ENCODE data around the gene SLC15A4. TPM values are rescaled to one million over a fixed set of nuclear protein-coding genes. Genes with fewer than 3 reads are reported as not detected.

SLC15A4 gene
- total RNA-seq, 2 experiments from 2014 or later = 26.4 to 26.8 TPM

- no peaks in the 10 kb centered on the region for H3K9me3 Mint-ChIP-seq
- CTCF ChIA-PET = interaction anchor here (0.8 kb wide), 1 partner anchor 21 kb away, joined by 5 read pairs; no protein-coding TSS in a partner anchor
- peaks cover 14% of the 10 kb centered on the region for H3K4me1 Mint-ChIP-seq (ENCODE audit: low read depth)
- no peak overlapping the region for H3K4me3 Mint-ChIP-seq
- ATAC-seq (no peak), DNase-seq (no peak)
- peaks cover 63% of the 10 kb centered on the region for H3K36me3 Mint-ChIP-seq (ENCODE audit: low read depth)
- H3K27me3 Mint-ChIP-seq = no peaks in the 10 kb centered on the region
- POLR2A ChIA-PET = interaction anchor here (0.6 to 2.1 kb wide), 2 partner anchors 19 to 113 kb away, joined by 3 to 6 read pairs; partner anchors contain the start of gene SLC15A4
- intact Hi-C loops (cut with micrococcal nuclease) = no loop called here
- no peak for TF ChIP-seq CTCF (IDR thresholded peaks at IDR 0.05)
- no peak overlapping the region for H3K27ac Mint-ChIP-seq
Measured at GRCh38 chr12:128804762-128805161, 19.0 kb downstream of the SLC15A4 start.

DNA sequence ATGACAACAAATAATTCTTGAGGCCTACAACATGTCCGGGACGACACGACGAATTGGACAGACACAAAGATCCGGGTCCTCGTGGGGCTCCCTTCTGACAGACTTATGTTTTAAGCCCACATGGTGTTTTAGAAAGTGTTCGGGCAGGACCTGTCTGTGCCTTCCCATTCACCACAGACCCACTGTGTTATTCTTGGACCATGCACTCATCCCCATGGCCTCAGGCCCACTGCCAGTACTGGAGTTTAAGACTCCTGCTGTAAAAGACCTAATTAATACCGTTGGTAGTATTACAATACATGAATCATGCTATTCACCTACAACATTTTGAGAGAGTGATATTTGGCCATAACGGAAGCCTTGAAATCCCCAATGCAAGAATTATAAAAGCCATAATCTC is 20.0 kb downstream of the SLC15A4 start:
- no peak overlapping the region for H3K4me3 Mint-ChIP-seq
- H3K36me3 Mint-ChIP-seq (ENCODE audit: low read depth) = peaks cover 65% of the 10 kb centered on the region
- H3K4me1 Mint-ChIP-seq (ENCODE audit: low read depth) = peaks cover 12% of the 10 kb centered on the region
- ChIA-PET POLR2A (no interaction called here), CTCF (no interaction called here)
- ATAC-seq = no peak
- TF ChIP-seq CTCF (IDR thresholded peaks at IDR 0.05) = no peak
- no peaks in the 10 kb centered on the region for H3K27me3 Mint-ChIP-seq
- H3K27ac Mint-ChIP-seq = no peak overlapping the region
- no peaks in the 10 kb centered on the region for H3K9me3 Mint-ChIP-seq
- DNase-seq = no peak
- intact Hi-C loops (cut with micrococcal nuclease) = no loop called here

GRCh38 chr12:128802756-128803155 is 21.0 kb downstream of the SLC15A4 start:
- TF ChIP-seq CTCF (IDR thresholded peaks at IDR 0.05) = no peak
- ChIA-PET POLR2A (no interaction called here), CTCF (no interaction called here)
- ATAC-seq = no peak
- Mint-ChIP-seq H3K4me1 (ENCODE audit: low read depth) (peaks cover 13% of the 10 kb centered on the region), H3K36me3 (ENCODE audit: low read depth) (peaks cover 63% of the 10 kb centered on the region), H3K9me3 (no peaks in the 10 kb centered on the region), H3K27ac (no peak overlapping the region), H3K27me3 (no peaks in the 10 kb centered on the region), H3K4me3 (no peak overlapping the region)
- intact Hi-C loops (cut with micrococcal nuclease) = no loop called here
- DNase-seq = no peak

DNA sequence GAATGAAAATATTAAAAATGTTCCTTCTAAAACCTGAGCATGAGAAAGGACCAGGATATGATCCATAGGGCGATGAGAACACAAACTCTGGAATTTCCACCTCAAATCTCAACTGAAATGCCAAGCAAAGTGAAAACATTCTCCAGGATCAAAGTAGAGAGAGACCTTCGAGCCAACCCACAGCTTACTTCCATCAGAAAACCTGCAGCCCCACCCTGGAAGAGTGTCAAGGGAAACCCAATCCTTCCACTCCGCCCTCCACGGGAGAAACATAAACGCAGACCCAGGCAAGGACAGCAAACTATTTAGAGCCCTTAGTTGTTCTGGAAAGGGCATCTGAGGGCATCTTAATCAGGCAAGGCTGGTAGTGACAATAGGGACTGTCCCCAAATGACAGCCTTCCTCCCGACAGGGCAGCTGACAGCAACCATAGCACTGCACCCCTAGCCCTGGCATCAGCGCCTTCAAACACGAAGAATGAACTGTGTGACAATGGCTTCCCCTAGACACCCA is 21.8 kb downstream of the SLC15A4 start:
- intact Hi-C loops (cut with micrococcal nuclease) = no loop called here
- no peak for DNase-seq
- H3K27me3 Mint-ChIP-seq = no peaks in the 10 kb centered on the region
- no peaks in the 10 kb centered on the region for H3K9me3 Mint-ChIP-seq
- peaks cover 18% of the 10 kb centered on the region for H3K4me1 Mint-ChIP-seq (ENCODE audit: low read depth)
- H3K36me3 Mint-ChIP-seq (ENCODE audit: low read depth) = peaks cover 63% of the 10 kb centered on the region
- ChIA-PET POLR2A (no interaction called here), CTCF (interaction anchor here (1.4 kb wide), 1 partner anchor 20 kb away, joined by 3 read pairs; no protein-coding TSS in a partner anchor)
- H3K27ac Mint-ChIP-seq = peak overlapping the region; percentile 8
- ATAC-seq = peak; percentile 65
- no peak for TF ChIP-seq CTCF (IDR thresholded peaks at IDR 0.05)
- no peak overlapping the region for H3K4me3 Mint-ChIP-seq

GRCh38 chr12:128800606-128801005 is 23.2 kb downstream of the SLC15A4 start:
- intact Hi-C loops (cut with micrococcal nuclease) = no loop called here
- peaks cover 27% of the 10 kb centered on the region for H3K4me1 Mint-ChIP-seq (ENCODE audit: low read depth)
- no peak overlapping the region for H3K27ac Mint-ChIP-seq
- no peak for TF ChIP-seq CTCF (IDR thresholded peaks at IDR 0.05)
- peaks cover 67% of the 10 kb centered on the region for H3K36me3 Mint-ChIP-seq (ENCODE audit: low read depth)
- H3K4me3 Mint-ChIP-seq = no peak overlapping the region
- POLR2A ChIA-PET = no interaction called here
- CTCF ChIA-PET = no interaction called here
- H3K27me3 Mint-ChIP-seq = no peaks in the 10 kb centered on the region
- ATAC-seq (no peak), DNase-seq (no peak)
- no peaks in the 10 kb centered on the region for H3K9me3 Mint-ChIP-seq
